ENCODE measurements around the gene USP2.
A peak's percentile ranks its signal among the peaks of the same experiment; 100 is the strongest.

Gene USP2

GRCh38 chr11:119381181-119381988 is at the start of gene USP2:
TSS of gene USP2 (minus strand) at chr11:119381690. CDS start at chr11:119373480, 8,210 bp downstream.
- DNase-seq, result peak; percentile 99

GRCh38 chr11:119427279-119427678 is 45.8 kb upstream of the USP2 start:
- no peak for DNase-seq

- DNase-seq, result no peak
These were observed 44.7 kb upstream of the USP2 start for GRCh38 chr11:119426142-119426541.

DNA sequence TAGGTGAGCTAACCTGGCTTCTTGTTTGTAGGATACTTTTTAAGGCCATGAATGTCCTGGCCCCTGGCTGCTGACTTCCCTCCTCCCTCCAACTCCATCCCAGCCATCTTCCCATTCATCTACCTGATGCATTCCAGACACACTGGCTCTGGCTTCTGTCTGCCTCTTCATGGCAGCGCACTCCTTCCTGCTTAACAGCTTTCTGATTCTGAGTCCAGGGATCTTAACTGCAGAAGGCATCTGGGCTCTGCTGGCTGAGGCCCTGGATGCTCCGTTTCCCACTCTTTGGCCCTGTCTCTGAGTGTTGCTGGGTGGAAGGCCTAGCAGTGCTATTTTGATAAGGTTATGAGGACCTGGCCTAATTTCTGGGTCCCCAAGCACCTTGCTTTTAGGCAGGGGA is 43.3 kb upstream of the USP2 start:
- no peak for DNase-seq

GRCh38 chr11:119424276-119424675 is 42.8 kb upstream of the USP2 start:
- no peak for DNase-seq

- no peak for DNase-seq
These were observed 42.2 kb upstream of the USP2 start for GRCh38 chr11:119423509-119424254.

GRCh38 chr11:119422809-119423508 is 41.5 kb upstream of the USP2 start, which contains the start of gene THY1:
TSS of gene THY1 (minus strand) at chr11:119423172. CDS start at chr11:119420905, 2,267 bp downstream.
- no peak for DNase-seq

- DNase-seq, result no peak
These were observed 40.7 kb upstream of the USP2 start for GRCh38 chr11:119421941-119422808.

GRCh38 chr11:119421351-119421750 is 39.9 kb upstream of the USP2 start:
- no peak for DNase-seq

GRCh38 chr11:119420631-119421030 is 39.1 kb upstream of the USP2 start:
- DNase-seq, result no peak

GRCh38 chr11:119419834-119420492 is 38.5 kb upstream of the USP2 start:
- no peak for DNase-seq

GRCh38 chr11:119419246-119419645 is 37.8 kb upstream of the USP2 start:
- no peak for DNase-seq

GRCh38 chr11:119418759-119419158 is 37.3 kb upstream of the USP2 start:
- no peak for DNase-seq

GRCh38 chr11:119417726-119418540 is 36.4 kb upstream of the USP2 start:
- DNase-seq, result no peak

DNA sequence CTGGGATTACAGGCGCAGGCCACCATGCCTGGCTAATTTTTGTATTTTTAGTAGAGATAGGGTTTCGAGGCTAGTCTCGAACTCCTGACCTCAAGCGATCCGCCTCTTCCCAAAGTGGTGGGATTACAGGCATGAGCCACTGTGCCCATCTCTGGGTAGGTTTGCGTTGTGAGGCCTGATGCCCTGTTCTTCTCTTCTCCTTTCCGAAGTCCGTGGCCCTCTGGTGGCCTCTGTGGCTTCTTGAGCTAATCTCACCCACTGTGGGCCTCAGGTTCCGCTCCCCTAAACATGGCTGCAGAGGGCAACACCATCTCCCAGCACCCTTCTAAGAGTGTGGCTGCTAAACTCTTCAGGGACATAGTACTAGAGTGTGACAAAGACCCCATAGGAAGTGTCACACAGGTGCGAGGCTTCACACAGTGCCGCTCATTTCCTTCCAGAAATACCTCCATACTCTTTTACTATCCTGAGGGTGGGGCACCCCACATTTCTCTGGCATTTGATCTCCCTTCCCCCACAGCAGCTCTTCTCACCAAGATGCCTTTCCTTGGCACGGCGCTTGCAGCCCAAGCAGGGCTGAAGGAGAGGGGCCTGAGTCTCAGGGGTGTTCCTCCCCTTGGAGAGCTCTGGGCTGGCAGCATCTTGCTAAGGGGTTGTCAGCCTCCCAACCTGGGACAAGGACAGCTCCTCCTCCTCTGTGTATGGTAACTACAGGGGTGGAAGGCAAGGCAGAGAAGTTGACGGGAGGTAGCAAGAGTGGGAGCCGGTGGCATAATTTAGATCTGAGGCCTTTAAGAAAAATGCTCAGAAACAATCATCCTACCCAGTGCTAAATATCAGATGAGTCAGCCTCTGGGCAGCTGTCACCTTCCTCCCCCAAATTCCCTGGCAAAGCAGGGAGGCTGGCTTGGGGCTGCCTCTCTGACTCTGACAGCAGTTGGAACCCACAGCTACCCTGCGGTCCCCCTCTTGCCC is 35.4 kb upstream of the USP2 start:
- no peak for DNase-seq

DNA sequence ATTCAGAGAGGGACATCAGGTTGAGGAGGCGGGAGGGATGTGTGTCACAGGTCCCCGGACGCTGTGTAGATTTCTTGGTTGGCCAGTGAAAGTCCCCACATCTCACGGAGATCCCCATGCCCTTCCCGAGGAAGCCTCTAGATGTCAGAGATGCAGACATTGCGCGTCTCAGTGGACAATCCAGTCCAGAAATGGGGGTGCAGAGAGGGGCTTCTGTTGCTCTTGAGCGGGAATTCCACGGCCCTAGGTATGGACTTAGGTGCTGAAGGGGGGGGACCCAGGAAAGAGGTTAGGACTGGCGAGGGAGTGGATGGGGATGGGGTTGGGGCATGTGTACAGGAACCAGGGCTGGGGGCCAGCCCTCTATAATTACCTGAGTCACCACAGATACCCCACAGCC is 34.5 kb upstream of the USP2 start:
- DNase-seq, result no peak

DNA sequence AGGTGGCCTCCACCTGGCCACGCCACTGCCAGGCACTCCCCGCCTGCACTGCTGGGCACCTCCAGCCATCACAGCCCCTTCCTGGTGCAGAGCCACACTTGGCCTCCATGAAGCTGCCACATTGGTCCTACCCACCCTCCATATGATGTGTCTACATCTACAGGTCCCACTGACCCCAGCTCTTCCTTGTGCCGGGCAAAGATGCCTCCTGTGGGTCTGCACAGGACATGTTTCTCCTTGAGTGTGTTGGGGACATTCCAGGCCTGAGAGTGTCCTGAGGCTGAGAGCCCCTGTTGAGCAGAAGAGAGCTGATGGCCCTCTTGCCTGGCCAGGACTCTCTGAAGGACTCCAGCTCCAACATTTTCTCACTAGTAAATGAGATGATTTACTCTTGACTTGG is 34.0 kb upstream of the USP2 start:
- no peak for DNase-seq

DNA sequence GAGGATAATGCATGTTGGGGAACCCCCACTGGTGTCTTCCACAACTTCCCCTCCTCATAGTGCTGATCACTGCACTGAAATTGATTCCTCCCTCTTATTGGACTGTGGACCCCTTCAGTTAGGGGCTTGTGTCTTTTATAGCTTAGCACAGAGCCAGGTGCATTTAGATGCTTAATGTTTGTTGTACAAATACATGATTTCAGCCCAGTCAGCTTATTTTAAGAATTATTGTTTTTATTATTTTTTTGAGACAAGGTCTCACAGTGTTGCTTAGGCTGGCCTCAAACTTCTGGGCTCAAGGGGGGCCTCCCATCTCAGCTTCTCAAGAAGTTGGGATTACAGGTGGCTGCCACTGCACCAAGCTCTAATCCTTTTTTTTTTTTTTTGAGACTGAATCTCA is 33.2 kb upstream of the USP2 start:
- DNase-seq, result no peak

- DNase-seq, result no peak
These were observed 32.8 kb upstream of the USP2 start for GRCh38 chr11:119414321-119414720.

GRCh38 chr11:119412072-119412471 is 30.6 kb upstream of the USP2 start:
- DNase-seq, result no peak

Measured in activated T-cell treated with anti-CD3 and anti-CD28 coated beads, Interleukin-2, amount 50 U/mL, for 48 hours (primary cell).